AG04450 (cell line): Measurements from ENCODE around the gene ABCB10. TPM values are rescaled to one million over a fixed set of nuclear protein-coding genes. Genes with fewer than 3 reads are reported as not detected.
"Not testable (repeated sequence)": the region's sequence is repeated elsewhere in the genome, so short reads cannot be mapped to it uniquely, and the experiment has no call there.

Experiments
- CTCF ChIA-PET: fragments of 300-600, 350-600 bp; formaldehyde crosslinking; extraction: SDS; loops from one replicate; lab custom pipeline; 2022; ENCODE audit warnings: antibody characterized with exemption, inconsistent platforms; lab: Charles Lee
- POLR2A ChIA-PET: fragments of 350-600 bp; formaldehyde crosslinking; extraction: SDS; loops from one replicate; lab custom pipeline; 2021; ENCODE audit warnings: antibody characterized with exemption, inconsistent platforms; lab: Yijun Ruan, JAX
- DNase-seq: peaks from one replicate; pipeline ENCODE4 v3.0.0-alpha.2; 2011; ENCODE audit warnings: low read depth, low spot score
- H3K27ac ChIP-seq: one replicate; pipeline ENCODE4 v1.5.1; 2012; ENCODE audit warnings: low read depth, low read length, control low read depth
- H3K27me3 ChIP-seq: one replicate; pipeline ENCODE4 v1.6.0; 2012; ENCODE audit warnings: low read length; ENCODE audit not compliant: control insufficient read depth, insufficient read depth
- H3K4me3 ChIP-seq: 2 replicates; pipeline ENCODE4 v1.5.1; 2011; ENCODE audit warnings: mild to moderate bottlenecking, low read depth, low read length, control low read depth
- H3K9me3 ChIP-seq: 2 replicates; pipeline ENCODE4 v1.5.1; 2012; ENCODE audit warnings: low read length; ENCODE audit not compliant: control insufficient read depth, insufficient read depth
- polyA plus RNA-seq: library from polyadenylated mRNA; depleted of rRNA; stranded (reverse); fragments of >200 nt; gene quantifications from 2 replicates; pipeline ENCODE4 v1.2.3, GENCODE V29; 2011
- TF ChIP-seq, protein P1 (sequence below): IDR thresholded peaks from 2 replicates; pipeline ENCODE4 v1.5.1; 2011; ENCODE audit warnings: low read depth, low read length, control low read depth, inconsistent platforms

ABCB10 gene
- polyA plus RNA-seq, 1 experiment = 10.3 TPM

DNA sequence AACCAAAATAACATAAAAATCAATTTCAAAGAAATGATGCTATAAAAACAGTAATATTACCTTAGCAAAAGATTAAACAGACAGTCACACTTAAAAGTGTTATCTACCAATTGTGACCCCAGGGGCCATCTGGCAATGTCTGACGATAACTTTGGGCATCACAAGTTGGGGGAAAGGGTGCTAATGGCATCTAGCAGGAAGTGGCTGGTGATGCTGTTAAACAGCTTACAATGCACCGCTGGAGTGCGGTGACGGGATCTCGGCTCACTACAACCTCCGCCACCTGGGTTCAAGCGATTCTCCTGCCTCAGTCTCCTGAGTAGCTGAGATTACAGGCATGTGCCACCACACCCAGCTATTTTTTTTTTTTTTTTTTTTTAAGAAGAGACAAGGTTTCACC lies 78.0 kb downstream of the ABCB10 start:
- Histone ChIP-seq H3K9me3 (no peaks in the 10 kb centered on the region), H3K27ac (no peak overlapping the region), H3K27me3 (no peaks in the 10 kb centered on the region), H3K4me3 (no peak overlapping the region)
- CTCF ChIA-PET = interaction anchor here (0.6 to 8.8 kb wide), 11 partner anchors 11 to 829 kb away, joined by 3 to 207 read pairs (median 4); no protein-coding TSS in a partner anchor
- DNase-seq = no peak
- POLR2A ChIA-PET = no interaction called here
- TF ChIP-seq, protein P1, sequence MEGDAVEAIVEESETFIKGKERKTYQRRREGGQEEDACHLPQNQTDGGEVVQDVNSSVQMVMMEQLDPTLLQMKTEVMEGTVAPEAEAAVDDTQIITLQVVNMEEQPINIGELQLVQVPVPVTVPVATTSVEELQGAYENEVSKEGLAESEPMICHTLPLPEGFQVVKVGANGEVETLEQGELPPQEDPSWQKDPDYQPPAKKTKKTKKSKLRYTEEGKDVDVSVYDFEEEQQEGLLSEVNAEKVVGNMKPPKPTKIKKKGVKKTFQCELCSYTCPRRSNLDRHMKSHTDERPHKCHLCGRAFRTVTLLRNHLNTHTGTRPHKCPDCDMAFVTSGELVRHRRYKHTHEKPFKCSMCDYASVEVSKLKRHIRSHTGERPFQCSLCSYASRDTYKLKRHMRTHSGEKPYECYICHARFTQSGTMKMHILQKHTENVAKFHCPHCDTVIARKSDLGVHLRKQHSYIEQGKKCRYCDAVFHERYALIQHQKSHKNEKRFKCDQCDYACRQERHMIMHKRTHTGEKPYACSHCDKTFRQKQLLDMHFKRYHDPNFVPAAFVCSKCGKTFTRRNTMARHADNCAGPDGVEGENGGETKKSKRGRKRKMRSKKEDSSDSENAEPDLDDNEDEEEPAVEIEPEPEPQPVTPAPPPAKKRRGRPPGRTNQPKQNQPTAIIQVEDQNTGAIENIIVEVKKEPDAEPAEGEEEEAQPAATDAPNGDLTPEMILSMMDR = no peak

- Histone ChIP-seq H3K9me3 (no peaks in the 10 kb centered on the region), H3K27ac (no peak overlapping the region), H3K4me3 (no peak overlapping the region), H3K27me3 (no peaks in the 10 kb centered on the region)
- DNase-seq = no peak
- TF ChIP-seq, protein P1 = no peak
- CTCF ChIA-PET = interaction anchor here (0.6 to 8.8 kb wide), 9 partner anchors 12 to 828 kb away, joined by 3 to 207 read pairs (median 4); no protein-coding TSS in a partner anchor
- POLR2A ChIA-PET = no interaction called here
Measured at GRCh38 chr1:229479660-229480399, 78.7 kb downstream of the ABCB10 start.

GRCh38 chr1:229478852-229479251 lies 79.7 kb downstream of the ABCB10 start:
- TF ChIP-seq, protein P1 = no peak
- DNase-seq = no peak
- ChIA-PET CTCF (interaction anchor here (2.0 to 8.8 kb wide), 2 partner anchors 220 to 222 kb away, joined by 11 to 207 read pairs; no protein-coding TSS in a partner anchor), POLR2A (no interaction called here)
- H3K4me3 ChIP-seq = no peak overlapping the region
- no peak overlapping the region for H3K27ac ChIP-seq
- no peaks in the 10 kb centered on the region for H3K27me3 ChIP-seq
- H3K9me3 ChIP-seq = no peaks in the 10 kb centered on the region

DNA sequence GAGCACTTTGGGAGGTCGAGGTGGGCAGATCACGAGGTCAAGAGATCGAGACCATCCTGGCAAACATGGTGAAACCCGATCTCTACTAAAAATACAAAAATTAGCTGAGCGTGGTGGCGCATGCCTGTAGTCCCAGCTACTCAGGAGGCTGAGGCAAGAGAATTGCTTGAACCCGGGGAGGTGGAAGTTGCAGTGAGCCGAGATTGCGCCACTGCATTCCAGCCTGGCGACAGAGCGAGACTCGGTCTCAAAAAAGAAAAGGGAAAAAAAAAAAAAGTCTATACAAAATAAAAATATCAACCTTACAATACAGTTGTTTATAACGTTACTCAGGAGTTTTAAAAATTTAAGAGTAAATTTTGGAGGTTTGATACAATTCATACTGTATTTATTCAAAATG lies 82.6 kb downstream of the ABCB10 start:
- CTCF ChIA-PET = interaction anchor here (1.1 to 2.1 kb wide), 2 partner anchors 217 to 220 kb away, joined by 6 to 9 read pairs; no protein-coding TSS in a partner anchor
- POLR2A ChIA-PET, H3K4me3 ChIP-seq: not testable (repeated sequence)

GRCh38 chr1:229474509-229474908 lies 84.0 kb downstream of the ABCB10 start:
- H3K9me3 ChIP-seq = no peaks in the 10 kb centered on the region
- no peak overlapping the region for H3K27ac ChIP-seq
- no peak overlapping the region for H3K4me3 ChIP-seq
- no peak for DNase-seq
- POLR2A ChIA-PET = no interaction called here
- TF ChIP-seq, protein P1 = no peak
- no peaks in the 10 kb centered on the region for H3K27me3 ChIP-seq
- CTCF ChIA-PET = no interaction called here

More for the DNA sequence above, 82.6 kb downstream of the ABCB10 start:
- not testable (repeated sequence) for H3K27me3 ChIP-seq, H3K9me3 ChIP-seq, H3K27ac ChIP-seq, DNase-seq
